Lung (tissue), 12 donors: ENCODE measurements around the gene ADGRB2. TPM values are rescaled to one million over a fixed set of nuclear protein-coding genes. Genes with fewer than 3 reads are reported as not detected.

ENCODE experiments used
- ATAC-seq: fragments of 200-7000 bp; cut with Tn5 transposase; one replicate; pipeline ENCODE4 v1.9.1; 2020; ENCODE audit warnings: moderate number of reproducible peaks; ENCODE audit not compliant: insufficient read depth, low FRiP score
- DNase-seq, 3 donors: peaks; one replicate each; pipeline ENCODE4 v3.0.0-alpha.2; 2013 to 2017
- H3K27ac ChIP-seq, 2 donors: one replicate each; pipeline ENCODE4 v1.5.1; 2013; ENCODE audit warnings: mild to moderate bottlenecking in 2 of 2, moderate library complexity in 2 of 2, control low read depth in 1 of 2, inconsistent platforms in 1 of 2, low read depth in 1 of 2, low read length in 1 of 2
- H3K27me3 ChIP-seq, 3 donors: one replicate each; pipeline ENCODE4 v1.5.1; 2013; ENCODE audit warnings: low read length in 2 of 3; ENCODE audit not compliant: control insufficient read depth in 3 of 3, insufficient read depth in 3 of 3
- H3K36me3 ChIP-seq, 4 donors: one replicate each; pipeline ENCODE4 v1.5.1; 2013; ENCODE audit warnings: low read length in 4 of 4, mild to moderate bottlenecking in 1 of 4, moderate library complexity in 1 of 4; ENCODE audit not compliant: control insufficient read depth in 4 of 4, insufficient read depth in 4 of 4
- H3K4me1 ChIP-seq, 5 donors: one replicate each; pipeline ENCODE4 v1.5.1; 2013; ENCODE audit warnings: low read length in 5 of 5, mild to moderate bottlenecking in 2 of 5, moderate library complexity in 1 of 5; ENCODE audit not compliant: control insufficient read depth in 5 of 5, insufficient read depth in 5 of 5
- H3K4me3 ChIP-seq: one replicate; pipeline ENCODE4 v1.5.1; 2013; ENCODE audit warnings: mild to moderate bottlenecking, control low read depth, moderate library complexity
- H3K9ac ChIP-seq, 2 donors: one replicate each; pipeline ENCODE4 v1.5.1; 2013; ENCODE audit warnings: low read length in 2 of 2, control low read depth in 1 of 2; ENCODE audit not compliant: insufficient read depth in 1 of 2
- H3K9me3 ChIP-seq, 4 donors: one replicate each; pipeline ENCODE4 v1.5.1; 2013; ENCODE audit warnings: low read length in 3 of 4, mild to moderate bottlenecking in 1 of 4, moderate library complexity in 1 of 4; ENCODE audit not compliant: control insufficient read depth in 4 of 4, insufficient read depth in 3 of 4
- WGBS, 2 donors: extraction: QIAGEN DNeasy Blood & Tissue Kit; methylation state at CpG; one replicate each; pipeline ENCODE4 v1.1.7; 2013; 5-methylcytosine and 5-hydroxymethylcytosine counted together
- polyA plus RNA-seq, 2 donors: library from polyadenylated mRNA; stranded (reverse); fragments of 200-250 nt; gene quantifications; one replicate each; pipeline ENCODE4 v1.2.1, GENCODE V29; 2013
- total RNA-seq, 2 donors: library from RNA; depleted of rRNA in 1 of 2; stranded (reverse); fragments of >200 nt in 1 of 2; gene quantifications; one replicate each; pipeline ENCODE4 v1.2.1, GENCODE V29; 2014 to 2021
- TF ChIP-seq, protein P1 (sequence below): IDR thresholded peaks from 2 replicates; pipeline ENCODE4 v1.5.1; 2012; ENCODE audit warnings: mild to moderate bottlenecking; ENCODE audit errors: control extremely low read depth, extremely low read depth
- donor health status: control.
- donor health status: control.
- donor health status: Bipolar disorder and iron deficiency.
- donor health status: healthy.
- donor health status: DM: yes; HTN: yes; CAD: no.

Gene ADGRB2
- total and polyA plus RNA-seq, 4 donors = 0.44 to 7.6 (median 1.3) TPM

DNA sequence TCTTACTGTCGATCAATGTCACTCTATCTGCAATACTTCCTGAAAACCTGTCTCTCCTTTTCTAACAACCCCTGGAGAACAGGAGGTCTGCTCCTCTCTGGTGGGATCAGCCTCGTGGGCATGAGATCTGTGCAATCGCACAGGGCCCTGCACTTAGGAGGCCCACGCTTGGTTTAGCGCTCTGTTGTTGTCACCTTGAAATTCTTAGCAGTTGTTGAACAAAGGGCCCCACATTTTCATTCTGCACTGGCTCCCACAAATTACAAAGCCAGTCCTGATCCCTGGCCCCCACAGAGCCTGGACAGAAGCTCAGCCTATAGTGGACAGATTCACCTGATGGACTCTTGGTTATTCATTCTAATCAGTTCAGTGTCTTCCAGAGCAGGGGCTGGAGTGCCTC, 33.1 kb upstream of the ADGRB2 start:
- H3K4me3 ChIP-seq = no peak overlapping the region
- ATAC-seq = no peak
- TF ChIP-seq, protein P1, sequence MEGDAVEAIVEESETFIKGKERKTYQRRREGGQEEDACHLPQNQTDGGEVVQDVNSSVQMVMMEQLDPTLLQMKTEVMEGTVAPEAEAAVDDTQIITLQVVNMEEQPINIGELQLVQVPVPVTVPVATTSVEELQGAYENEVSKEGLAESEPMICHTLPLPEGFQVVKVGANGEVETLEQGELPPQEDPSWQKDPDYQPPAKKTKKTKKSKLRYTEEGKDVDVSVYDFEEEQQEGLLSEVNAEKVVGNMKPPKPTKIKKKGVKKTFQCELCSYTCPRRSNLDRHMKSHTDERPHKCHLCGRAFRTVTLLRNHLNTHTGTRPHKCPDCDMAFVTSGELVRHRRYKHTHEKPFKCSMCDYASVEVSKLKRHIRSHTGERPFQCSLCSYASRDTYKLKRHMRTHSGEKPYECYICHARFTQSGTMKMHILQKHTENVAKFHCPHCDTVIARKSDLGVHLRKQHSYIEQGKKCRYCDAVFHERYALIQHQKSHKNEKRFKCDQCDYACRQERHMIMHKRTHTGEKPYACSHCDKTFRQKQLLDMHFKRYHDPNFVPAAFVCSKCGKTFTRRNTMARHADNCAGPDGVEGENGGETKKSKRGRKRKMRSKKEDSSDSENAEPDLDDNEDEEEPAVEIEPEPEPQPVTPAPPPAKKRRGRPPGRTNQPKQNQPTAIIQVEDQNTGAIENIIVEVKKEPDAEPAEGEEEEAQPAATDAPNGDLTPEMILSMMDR = no peak
- H3K36me3 ChIP-seq = no peaks in the 10 kb centered on the region
- peaks cover 0 to 17% (median 3%) of the 10 kb centered on the region in 5 donors for H3K4me1 ChIP-seq
- no peaks in the 10 kb centered on the region for H3K27me3 ChIP-seq
- H3K9me3 ChIP-seq = no peaks in the 10 kb centered on the region
- DNase-seq = no peak
- no peak overlapping the region for H3K9ac ChIP-seq
- no peak overlapping the region for H3K27ac ChIP-seq
- 89 to 90% methylated on average over 5 of the region's 5 CpGs for WGBS, 2 donors

GRCh38 chr1:31796707-31797106, 32.6 kb upstream of the ADGRB2 start:
- whole genome bisulfite sequencing, 2 donors = 88 to 94% methylated on average over 7 of the region's 7 CpGs
- H3K27ac ChIP-seq = no peak overlapping the region
- H3K9ac ChIP-seq = no peak overlapping the region
- DNase-seq (no peak), ATAC-seq (no peak)
- no peaks in the 10 kb centered on the region for H3K27me3 ChIP-seq
- peaks cover 0 to 17% (median 3%) of the 10 kb centered on the region in 5 donors for H3K4me1 ChIP-seq
- no peaks in the 10 kb centered on the region for H3K9me3 ChIP-seq
- TF ChIP-seq, protein P1 = no peak
- no peaks in the 10 kb centered on the region for H3K36me3 ChIP-seq
- H3K4me3 ChIP-seq = no peak overlapping the region

- H3K36me3 ChIP-seq = no peaks in the 10 kb centered on the region
- no peak overlapping the region for H3K4me3 ChIP-seq
- DNase-seq = peak; percentile 79 to 84 (median 83)
- H3K9ac ChIP-seq = no peak overlapping the region
- H3K4me1 ChIP-seq = peaks cover 0 to 17% (median 3%) of the 10 kb centered on the region in 5 donors
- H3K27me3 ChIP-seq = no peaks in the 10 kb centered on the region
- TF ChIP-seq, protein P1 = no peak
- H3K9me3 ChIP-seq = no peaks in the 10 kb centered on the region
- 76% methylated on average over 13 of the region's 13 CpGs for WGBS, 2 donors
- ATAC-seq = no peak
- H3K27ac ChIP-seq = no peak overlapping the region
Measured at GRCh38 chr1:31795801-31796621, 31.9 kb upstream of the ADGRB2 start.
